ENCODE results near the gene PCYT2.

- TF ChIP-seq CTCF (IDR thresholded peaks at IDR 0.05) = no peak
- TF ChIP-seq POLR2A (IDR thresholded peaks at IDR 0.05) = no peak
- no peak for TF ChIP-seq POLR2AphosphoS5 (IDR thresholded peaks at IDR 0.05)
- no peak for TF ChIP-seq EP300 (IDR thresholded peaks at IDR 0.05; ENCODE audit: low read depth)
Measured at GRCh38 chr17:81912441-81913309, 1.5 kb upstream of the PCYT2 start.
